HG03571 (cell line): Measurements from ENCODE around the gene TREML1.
"Not testable (repeated sequence)": the region's sequence is repeated elsewhere in the genome, so short reads cannot be mapped to it uniquely, and the experiment has no call there.

Experiments used
- ATAC-seq: cut with Tn5 transposase; IDR thresholded peaks from one replicate; pipeline ENCODE4 v1.9.1; 2021; ENCODE audit not compliant: unreplicated experiment

Gene TREML1, protein sequence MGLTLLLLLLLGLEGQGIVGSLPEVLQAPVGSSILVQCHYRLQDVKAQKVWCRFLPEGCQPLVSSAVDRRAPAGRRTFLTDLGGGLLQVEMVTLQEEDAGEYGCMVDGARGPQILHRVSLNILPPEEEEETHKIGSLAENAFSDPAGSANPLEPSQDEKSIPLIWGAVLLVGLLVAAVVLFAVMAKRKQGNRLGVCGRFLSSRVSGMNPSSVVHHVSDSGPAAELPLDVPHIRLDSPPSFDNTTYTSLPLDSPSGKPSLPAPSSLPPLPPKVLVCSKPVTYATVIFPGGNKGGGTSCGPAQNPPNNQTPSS

GRCh38 chr6:41153992-41154625 lies at the start of gene TREML1:
TREML1 (minus strand) TSS chr6:41154347; CDS start chr6:41154288, 59 bp downstream.
- no peak for ATAC-seq

DNA sequence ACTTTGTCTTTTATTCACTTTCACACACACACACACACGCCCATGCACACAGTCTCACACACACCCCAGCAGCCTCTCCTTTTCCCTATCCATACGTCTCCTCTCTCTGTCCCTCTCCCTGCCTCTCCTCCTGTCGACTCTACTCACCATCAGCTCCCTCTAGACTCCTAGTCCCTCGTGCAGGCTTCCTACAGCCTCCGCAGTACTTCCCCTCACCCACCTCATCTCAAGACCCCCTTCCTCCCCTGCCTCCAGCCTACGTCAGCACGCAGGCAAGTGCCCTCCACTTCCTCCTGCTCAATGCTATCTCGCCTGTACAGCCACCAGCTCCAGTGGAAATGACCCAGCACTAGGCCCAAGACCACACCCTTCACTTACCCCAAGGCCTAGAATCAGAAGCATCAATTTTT lies 47.6 kb upstream of the TREML1 start:
- ATAC-seq = no peak

DNA sequence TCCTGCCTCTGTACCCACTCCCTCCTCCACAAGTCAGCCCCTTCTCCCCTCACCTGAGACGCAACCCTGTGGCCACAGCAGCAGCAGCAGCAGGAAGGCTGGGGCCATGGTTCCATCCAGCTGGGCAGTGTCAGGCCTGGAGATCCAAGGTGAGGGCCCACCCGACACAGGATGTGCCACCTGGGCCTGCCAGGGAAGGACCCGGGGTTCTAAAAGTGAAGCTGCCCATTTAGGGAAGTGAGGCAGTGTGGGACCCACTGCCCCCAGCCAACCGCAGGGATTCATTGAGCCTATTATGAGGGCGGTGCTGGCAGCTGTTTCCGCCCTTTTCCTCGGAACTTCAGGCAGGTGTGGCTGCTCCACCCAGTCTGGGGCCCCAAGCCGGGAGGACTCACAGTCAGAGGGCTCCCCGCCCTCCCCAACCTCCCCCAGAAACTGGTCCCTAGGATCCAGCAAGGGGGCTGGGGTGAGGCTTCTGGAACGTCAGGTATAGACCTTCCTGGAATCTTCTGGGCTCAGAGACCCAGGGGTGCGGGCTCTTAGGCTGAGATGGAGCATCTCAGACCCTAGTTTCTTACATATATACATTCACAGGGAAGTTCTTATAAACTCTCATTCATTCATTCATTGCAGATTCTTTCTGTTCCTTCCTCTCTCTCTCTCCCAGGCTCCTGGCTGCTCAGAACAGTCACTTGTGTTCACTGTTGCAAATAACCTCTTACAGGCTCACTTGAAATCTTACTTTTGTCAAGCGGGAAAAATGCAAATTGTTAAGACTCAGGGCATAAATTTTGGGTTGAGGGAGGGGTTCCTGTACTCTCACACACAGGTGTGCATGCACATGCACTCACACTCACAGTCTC lies 47.0 kb upstream of the TREML1 start, which contains the start of gene TREML2:
TSS of gene TREML2 (minus strand) at position 249 of the 863 bp plus-strand sequence. CDS start at position 108, 141 bp downstream.
- ATAC-seq = no peak

- ATAC-seq = no peak
These were observed 46.3 kb upstream of the TREML1 start for GRCh38 chr6:41200296-41200900.

DNA sequence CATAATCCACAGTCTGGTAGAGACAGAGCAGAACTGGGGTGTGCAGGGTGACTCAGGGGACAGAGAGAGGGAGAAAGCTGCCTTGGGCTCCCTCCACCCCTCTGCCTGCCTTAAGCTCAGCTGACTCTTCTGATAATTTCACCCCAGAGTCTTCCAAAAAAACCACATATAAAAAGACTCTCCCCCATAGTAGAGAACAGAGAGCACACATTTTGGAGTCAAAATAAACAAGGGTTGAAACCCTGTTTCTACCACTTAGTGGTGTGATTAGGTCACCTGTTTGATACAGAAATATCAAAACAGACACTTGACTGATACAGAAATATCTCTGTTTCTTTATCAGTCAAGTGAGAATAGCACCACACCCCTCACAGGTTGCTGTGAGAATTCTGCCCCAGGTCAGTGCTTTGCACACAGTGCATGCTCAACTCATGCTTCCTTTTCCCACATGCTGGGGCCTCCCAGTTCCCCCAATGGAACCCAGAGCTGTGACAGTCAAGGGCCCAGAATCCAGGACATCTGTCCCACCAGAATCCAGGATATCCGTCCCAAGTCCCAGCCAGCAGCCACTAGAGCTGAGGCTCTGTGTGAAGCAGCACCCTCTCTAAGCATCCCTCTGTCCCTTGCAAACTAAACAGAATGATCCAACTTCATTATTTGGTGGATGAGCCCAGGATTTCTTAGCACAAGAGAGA lies 45.6 kb upstream of the TREML1 start:
- no peak for ATAC-seq

GRCh38 chr6:41197234-41197633 lies 43.1 kb upstream of the TREML1 start:
- no peak for ATAC-seq

DNA sequence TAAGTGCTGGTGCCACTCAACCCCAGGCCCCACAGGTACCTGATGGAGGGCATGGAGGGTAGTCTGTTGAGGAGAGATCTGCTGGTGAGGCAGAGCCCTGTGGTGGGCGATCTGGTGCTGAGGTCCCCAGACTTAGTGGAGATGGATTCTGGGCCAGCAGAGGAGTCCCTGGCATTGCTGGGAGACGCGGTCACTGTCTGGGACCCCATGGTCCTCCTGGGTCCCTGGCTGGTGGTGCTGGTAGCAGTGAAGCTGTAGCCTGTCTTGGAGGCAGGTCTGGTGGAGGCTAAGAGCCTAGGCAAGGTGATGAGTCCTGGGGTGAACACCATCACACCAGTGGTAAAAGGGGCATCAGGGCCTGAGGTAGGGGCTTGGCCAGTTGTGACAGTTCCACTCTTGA lies 40.2 kb upstream of the TREML1 start:
- ATAC-seq = no peak

DNA sequence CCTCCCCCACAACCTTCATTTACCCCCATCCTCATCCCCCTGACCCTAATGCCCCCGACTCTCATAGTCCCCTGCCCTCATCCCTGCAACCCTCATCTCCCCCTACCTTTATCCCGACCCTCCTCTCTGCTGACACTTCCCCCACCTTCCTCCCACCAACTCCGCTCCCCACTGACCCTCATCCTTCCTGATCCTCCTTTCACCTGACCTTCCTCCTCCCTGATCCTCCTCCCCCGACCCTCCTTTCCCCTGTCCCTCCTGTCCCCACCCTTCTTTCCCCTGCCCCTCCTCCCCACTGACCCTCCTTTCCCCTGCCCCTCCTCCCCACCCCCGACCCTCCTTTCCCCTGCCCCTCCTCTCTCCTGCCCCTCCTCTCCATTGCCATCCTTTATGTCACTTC lies 39.7 kb upstream of the TREML1 start:
- ATAC-seq = no peak

DNA sequence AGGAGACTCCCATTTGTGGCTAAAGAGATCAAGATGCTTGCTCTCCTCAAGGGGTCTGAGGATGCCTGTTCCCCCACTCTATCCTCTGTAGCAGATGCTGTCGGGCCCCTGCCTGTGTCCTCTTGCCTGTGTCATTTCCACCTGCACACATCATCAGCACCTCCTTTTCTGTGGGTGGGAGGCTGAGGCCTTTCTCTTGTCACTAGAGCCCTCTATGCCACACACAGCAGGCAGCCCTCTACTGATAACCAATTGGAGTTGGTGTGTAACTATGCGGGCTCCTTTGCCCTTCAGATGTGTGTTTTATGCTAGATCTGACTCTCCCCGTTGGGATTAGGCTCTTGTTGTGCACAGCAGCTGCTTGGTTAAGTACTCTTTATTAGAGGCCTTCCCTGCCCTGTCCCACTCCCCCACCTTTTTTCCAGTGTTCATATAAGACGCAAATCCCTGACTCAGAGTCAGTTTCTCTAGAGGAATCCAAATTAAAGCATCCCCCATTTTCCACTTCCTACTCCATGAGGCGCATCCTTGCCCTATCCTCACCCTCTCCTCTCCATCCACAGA lies 39.1 kb upstream of the TREML1 start:
- no peak for ATAC-seq

DNA sequence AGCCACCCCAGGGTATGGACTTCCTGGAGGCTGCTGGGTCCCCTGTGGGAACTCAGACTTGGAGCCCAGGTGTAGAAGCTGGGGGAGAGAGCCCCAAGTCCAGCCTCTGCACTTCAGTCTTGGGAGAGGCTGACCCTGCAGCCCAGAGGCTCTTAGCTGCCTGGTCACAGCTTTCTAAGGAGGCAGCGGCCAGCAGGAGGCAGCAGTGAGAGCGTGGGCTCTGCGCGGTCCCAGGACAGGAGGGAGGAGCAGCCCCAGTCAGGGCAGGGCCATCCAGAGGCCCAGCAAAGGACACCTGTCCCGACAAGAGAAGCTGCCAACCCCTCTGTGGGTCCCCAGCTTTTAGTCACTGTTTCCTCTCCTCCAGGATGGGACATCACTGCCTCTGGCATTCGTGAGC lies 37.4 kb upstream of the TREML1 start:
- ATAC-seq = no peak

DNA sequence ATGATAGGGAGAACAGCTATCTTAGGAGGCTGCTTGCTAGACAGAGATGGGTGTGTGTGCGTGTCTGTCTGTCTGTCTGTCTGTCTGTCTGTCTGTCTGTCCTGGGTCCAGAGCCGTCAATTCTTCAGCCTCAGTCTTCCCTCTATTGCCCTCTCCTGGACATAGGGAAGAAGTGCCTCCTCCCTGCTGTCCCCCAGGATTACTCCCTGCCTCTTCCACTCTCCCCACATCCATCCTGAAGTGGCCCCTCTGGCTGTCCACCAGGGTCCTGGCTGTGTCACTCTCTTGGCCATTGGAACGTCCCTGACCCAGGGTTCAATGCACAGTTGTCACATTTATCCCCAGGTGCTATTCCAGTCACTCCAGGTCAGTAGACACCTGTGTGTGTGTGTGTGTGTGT lies 36.6 kb upstream of the TREML1 start:
- no peak for ATAC-seq

- ATAC-seq = no peak
These were observed 35.8 kb upstream of the TREML1 start for GRCh38 chr6:41189967-41190366.

- ATAC-seq = not testable (repeated sequence)
These were observed 34.9 kb upstream of the TREML1 start for GRCh38 chr6:41189046-41189445.

- ATAC-seq = no peak
These were observed 34.1 kb upstream of the TREML1 start for GRCh38 chr6:41187924-41188886.

GRCh38 chr6:41186031-41186562 lies 31.9 kb upstream of the TREML1 start:
- no peak for ATAC-seq

DNA sequence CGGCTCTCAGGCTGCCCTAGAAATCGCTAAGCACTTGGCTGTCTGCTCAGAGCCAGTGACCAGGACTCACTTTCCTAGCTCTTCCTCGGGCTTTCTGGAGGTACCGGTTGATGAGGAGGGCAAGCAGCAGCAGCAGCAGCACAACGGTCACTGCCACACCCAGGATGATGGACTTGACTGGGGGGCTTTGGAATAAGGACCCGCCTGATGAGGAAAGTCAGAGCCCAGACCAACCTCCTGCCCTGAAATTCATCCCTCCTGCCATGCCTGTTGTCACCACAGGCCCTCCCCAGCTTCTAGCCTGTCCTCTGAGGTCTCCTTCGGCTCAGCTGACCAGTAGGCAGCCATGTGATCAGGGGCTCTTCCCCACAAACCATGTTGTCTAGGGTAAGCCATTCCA lies 30.6 kb upstream of the TREML1 start:
- no peak for ATAC-seq

DNA sequence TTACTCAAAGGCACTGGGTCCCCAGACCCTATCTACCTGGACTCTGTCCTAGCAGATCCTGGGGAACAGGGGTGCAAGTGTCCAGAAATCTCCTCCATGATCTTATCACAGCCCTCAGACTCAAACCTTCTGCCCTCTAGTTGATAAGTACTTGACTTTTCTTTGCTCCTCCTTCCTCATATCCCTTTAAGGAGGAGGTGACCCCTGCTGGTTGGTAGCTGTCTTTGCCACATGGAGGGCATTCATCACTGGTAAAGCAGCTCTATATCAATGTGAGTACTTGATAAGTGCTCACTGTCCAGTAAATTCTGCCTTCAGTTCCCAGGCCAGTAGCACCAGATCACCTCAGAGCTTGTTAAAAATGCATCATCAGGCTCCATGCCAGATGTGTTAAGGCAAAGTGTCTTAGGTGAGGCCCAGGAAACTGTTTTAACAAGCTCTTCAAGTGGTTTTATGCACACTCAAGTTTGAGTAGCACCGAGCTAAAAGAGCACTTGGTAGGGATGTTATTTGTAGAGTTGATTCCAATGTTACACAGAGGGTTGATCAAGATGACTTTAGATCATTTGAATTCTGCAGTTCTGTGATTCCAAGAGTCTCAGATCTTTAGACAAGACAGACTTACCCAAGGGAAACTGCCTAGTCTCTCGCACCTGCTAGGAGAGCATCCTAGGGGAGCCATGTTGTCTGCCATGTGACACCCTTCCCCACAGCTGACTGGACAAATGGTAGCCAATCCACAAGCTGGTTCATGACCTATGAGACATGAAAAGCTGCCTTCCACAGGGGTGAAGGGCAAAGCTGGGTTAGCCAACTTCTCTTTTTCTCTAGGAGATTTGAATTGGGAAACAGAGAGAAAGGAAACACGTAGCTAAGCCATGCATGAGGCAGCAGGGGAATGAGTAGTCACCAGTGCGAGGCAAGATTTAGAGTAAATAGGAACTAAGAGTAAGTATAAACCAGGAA lies 28.2 kb upstream of the TREML1 start:
- no peak for ATAC-seq

DNA sequence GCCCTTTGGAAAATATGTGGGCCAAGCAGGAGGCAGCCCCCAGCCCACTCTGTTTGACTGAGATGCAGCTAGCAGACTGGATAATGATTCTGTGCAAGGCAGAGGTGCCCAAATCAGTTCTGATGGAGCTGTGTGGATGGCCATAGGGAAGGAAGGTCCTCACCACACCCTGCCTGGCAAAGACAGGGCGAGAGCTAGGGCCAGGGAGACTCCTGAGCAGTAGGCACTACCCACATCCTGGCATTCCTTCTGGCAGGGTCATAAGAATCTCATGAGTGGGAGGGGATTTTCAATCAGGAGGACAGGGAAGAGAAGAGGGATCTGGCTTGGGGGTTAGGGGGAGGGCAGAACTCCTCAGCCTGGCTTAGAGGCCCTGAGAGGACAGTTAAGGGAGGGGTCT lies 27.4 kb upstream of the TREML1 start:
- ATAC-seq = no peak
